Loucy (cell line): Measurements from ENCODE around the gene KCNQ5.

Experiments used
- EZH2phosphoT487 ChIP-seq: fragments of 200-600 bp; IDR thresholded peaks from 2 replicates; pipeline ENCODE4 v1.6.1; 2018; ENCODE audit warnings: antibody characterized with exemption, mild to moderate bottlenecking, moderate library complexity, borderline replicate concordance
- TF ChIP-seq, protein P1 (sequence below): fragments of 200-600 bp; sonication (generic); conservative IDR thresholded peaks from 2 replicates; pipeline ENCODE4 v1.5.1; 2014; ENCODE audit warnings: mild to moderate bottlenecking, antibody characterized with exemption, low read length

DNA sequence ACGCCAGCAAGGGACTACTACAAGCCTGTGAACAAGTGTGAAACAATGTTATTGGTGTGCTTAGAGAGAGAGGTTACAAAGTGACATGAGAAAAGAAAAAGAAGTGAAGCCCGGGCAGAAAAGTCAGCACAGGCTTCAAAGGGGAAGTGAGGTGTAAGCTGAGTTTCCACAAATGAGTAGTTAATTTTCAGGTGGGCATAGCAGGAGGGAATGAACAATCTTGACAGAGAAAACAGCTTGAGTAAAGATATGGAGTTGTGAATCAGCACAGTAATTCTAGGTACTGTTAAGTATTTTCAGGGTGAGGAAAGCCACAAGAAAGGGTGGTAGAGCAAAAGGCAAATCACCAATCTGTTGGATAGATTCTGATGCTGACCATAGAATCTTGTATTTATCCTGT lies 4.3 kb downstream of the KCNQ5 start:
- TF ChIP-seq, protein P1, sequence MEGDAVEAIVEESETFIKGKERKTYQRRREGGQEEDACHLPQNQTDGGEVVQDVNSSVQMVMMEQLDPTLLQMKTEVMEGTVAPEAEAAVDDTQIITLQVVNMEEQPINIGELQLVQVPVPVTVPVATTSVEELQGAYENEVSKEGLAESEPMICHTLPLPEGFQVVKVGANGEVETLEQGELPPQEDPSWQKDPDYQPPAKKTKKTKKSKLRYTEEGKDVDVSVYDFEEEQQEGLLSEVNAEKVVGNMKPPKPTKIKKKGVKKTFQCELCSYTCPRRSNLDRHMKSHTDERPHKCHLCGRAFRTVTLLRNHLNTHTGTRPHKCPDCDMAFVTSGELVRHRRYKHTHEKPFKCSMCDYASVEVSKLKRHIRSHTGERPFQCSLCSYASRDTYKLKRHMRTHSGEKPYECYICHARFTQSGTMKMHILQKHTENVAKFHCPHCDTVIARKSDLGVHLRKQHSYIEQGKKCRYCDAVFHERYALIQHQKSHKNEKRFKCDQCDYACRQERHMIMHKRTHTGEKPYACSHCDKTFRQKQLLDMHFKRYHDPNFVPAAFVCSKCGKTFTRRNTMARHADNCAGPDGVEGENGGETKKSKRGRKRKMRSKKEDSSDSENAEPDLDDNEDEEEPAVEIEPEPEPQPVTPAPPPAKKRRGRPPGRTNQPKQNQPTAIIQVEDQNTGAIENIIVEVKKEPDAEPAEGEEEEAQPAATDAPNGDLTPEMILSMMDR, result no peak
- TF ChIP-seq EZH2phosphoT487, result no peak
